NCI-H1048 (cell line): ENCODE results near the gene PVALEF.

ENCODE experiments used
- DNase-seq: peaks from one replicate; lab custom pipeline; 2025; lab: John Stamatoyannopoulos, UW

Gene PVALEF

DNA sequence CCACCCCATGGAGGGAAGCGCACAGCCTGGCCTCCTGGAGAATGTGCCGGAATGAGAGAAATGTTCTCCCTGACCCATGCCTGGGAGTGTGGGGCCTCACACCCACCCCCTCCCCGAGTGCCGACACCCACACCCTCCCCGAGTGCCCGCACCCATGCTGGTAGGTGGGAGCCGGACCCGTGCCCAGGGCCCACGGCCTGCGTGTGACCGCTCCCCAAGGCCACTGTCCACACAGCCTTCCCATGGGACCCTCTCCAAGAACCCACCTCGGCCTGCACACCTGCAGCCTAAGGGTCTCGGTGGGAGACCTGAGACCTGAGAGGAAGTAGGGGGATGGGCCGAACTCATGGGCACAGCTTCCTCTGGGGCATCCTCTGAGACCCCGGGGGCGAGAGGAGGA, 3.3 kb upstream of the PVALEF start:
- DNase-seq = no peak

DNA sequence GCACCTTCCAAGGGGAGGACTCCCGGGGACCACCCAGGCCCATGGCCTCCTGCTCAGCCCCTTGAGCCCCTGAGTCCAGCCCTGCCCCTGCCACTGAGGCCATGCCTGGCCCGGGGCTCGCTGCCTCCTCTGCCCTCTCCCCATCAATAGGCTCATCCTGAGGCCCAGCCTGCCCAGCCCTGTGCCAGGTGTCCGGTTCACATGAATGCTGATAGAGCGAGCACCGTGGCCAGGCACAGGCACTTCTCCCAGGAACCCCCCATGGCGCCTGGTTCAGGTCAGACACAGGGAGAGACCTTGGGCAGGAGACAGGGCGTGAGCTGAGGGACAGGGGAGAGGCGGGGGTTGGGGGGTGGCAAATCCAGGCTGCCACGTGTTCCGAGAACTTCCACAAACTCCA, 2.8 kb upstream of the PVALEF start:
- no peak for DNase-seq

DNA sequence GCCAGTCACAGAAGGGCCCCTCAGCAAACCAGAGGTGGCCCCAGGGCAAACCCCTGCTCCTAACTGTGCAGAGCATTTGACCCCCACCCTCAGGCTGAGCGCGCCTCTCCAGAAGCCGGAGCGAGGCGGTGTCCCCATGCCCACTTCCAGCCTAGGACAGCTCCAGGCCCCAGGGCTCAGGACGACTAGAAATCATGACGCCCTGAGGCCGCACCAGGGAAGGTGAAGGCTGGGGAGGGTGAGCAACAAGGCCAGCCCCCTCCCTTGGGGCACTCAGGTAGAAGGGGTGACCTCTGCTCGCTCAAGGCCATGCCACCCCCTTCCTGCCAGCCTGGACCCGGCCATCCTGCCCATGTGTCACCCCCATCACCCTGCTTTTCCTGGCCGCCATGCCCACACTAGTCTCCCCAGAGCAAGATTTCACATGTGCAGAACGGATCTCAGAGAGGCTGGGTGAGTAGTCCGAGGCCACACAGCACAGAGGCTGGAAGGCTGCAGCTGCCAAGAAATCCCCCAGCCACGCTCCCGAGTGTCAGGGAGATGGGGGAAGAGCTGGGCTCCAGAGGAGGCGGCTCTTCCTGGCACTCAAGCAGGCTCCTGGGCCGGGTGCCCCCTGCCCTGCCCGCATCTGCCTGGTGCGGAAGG, 2.1 kb upstream of the PVALEF start:
- DNase-seq = no peak

DNA sequence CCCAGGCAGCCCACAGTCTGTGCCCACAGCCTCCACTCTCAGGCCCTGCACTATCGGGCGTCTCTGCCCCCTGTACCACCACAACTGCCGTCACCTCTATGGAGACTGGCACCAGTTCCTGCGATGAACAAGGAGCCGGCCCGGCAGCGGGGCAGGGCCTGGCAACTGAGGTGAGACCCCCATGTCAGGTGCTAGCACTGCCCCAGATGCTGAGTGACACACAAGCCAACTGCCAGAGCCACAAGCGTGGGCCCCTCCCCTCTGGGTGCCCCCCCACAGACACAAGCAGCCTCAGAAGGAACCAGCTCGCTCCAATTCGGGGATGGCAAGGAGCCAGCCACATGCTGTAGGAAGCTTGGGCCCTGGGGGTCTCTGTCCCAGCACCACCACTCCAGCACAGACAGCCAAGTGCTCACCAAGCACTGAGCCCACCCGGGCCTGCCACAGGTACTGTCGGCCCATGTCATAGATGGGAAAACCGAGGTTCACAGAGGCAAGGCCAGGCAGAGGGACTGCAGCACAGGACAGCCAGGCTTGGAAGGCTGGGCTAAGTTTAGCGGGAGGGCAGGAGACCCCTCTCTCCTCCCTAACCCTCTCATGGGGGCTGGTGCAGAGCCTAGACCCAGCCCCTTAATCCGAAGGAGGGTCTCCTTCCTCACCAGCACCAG, 1.5 kb upstream of the PVALEF start:
- no peak for DNase-seq

- DNase-seq = no peak
These were observed 699 bp upstream of the PVALEF start for GRCh38 chr17:81164371-81165245.

DNA sequence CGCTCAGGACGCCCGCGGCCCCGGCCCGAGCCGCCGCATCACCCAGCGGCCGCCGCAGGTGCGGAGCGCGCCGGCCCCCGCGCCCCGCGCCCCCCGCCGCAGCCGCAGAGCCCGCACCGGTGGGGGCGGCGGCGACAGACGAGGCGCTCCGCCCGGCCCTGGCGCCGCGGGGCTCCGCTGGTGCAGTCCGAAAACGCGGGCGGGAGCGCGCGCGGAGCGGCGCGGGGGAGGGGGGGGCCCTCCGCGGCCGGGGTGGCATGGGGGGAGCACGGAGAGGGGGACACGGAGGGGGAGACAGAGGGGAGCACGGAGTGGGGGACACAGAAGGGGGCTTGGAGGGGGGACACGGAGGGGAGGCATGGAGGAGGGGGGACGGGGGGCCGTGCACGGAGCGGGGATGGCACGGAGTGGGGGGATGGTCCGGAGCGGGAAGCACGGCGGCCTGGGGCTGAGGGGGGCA, 756 bp downstream of the PVALEF start, which contains the start of gene AATK:
AATK (minus strand) TSS at position 189 of the 460 bp plus-strand sequence. CDS start 229 bp downstream, outside the sequence.
- DNase-seq = no peak

- no peak for DNase-seq
These were observed 1.9 kb downstream of the PVALEF start for GRCh38 chr17:81167194-81167524.

GRCh38 chr17:81167638-81168037, 2.3 kb downstream of the PVALEF start:
- DNase-seq = no peak

DNA sequence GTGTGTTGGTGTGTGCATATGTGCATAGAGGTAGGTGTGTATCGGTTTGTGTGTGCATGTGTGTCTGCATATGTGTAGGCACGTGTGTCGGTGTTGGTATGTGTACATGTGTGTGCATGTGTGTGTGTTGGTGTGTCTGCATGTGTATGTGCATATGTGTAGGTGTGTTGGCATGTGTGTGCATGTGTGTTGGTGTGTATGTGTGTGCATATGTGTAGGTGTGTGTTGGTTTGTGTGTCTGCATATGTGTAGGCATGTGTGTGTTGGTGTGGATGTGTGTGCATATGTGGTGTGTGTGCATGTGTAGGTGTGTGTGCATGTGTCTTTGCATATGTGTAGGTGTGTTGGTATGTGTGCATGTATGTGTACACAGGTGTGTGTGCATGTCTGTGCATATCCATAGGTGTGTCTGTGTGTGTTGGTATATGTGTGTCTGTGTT, 4.6 kb downstream of the PVALEF start:
- DNase-seq = no peak

- no peak for DNase-seq
These were observed 5.6 kb downstream of the PVALEF start for GRCh38 chr17:81170727-81171494.

- no peak for DNase-seq
These were observed 6.6 kb downstream of the PVALEF start for GRCh38 chr17:81171941-81172340.

- DNase-seq = no peak
These were observed 7.9 kb downstream of the PVALEF start for GRCh38 chr17:81173052-81173761.

DNA sequence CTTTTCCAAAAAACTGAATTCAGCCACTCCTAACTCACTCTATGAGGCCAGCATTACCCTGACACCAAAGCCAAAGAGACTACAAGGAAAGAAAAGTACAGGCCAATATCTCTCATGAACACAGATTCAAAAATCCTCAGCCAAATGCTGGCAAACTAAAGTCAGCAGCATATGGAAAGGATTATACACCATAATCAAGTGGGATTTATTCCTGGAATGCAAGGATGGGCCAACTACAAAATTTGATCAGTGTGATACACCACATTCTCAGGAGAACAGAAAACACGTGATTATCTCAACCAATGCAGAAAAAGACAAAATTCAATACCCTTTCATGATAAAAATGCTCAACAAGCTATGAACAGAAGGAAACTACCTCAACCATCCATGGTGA, 8.5 kb downstream of the PVALEF start:
- no peak for DNase-seq

DNA sequence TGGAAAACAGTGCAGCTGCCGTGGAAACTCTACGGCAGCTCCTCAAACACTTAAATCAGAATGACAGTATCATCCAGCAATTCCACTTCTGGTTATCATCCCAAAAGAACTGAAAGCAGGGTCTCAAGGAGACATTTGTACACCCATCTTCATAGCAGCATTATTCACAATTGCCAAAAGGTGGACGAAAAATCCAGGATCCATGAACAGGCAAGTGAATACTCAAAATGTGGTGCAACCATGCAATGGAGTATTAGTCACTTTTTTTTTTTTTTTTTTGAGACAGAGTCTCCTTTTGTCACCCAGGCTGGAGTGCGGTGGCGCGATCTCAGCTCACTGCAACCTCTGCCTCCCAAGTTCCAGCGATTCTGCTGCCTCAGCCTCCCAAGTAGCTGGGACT, 11.4 kb downstream of the PVALEF start:
- DNase-seq = no peak

DNA sequence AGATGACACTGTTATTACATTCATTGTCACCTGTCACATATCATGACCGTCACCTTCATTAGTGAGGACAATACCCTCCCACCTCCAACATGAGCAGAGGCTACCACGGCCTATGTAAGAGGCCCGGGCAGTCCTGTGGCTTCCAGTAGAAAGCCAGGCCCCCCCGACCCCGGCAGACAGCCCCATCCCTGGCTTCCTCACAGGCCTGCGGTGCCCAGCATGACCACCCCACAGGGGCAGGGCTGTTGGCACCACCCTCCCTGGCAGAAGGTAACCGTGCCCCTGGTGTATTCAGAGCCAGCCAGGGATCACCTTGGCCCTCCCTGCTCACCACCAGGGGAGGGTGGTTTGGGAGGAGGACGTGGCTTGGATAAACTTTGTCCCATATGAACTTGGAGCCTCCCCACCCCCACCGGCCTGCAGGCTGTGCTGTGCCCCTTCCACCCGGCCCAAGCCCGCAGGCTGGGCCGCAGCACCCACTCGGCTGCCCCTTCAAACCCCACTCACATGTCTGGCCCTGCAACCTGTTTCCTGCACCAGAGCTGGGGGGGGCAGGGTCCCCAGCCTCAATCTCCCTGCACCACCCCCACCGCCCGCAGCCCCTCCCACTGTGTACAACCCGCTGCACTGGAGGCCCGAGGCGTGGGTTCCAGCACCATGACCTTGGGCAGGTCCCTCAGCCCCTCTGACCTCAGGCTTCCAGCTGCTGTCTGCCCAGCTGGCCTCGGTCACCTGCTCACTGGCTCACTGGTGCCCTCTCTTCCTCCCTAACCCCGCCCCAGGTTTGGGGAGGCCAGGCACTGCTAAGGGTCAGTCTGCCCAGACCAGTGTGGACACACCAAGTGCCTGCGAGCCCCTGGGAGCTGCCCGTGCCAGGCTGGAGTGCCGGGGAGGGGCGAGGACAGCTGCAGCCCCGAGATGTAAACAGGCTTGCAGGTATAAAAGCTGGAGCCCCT, 13.1 kb downstream of the PVALEF start:
- DNase-seq = no peak

- no peak for DNase-seq
These were observed 13.9 kb downstream of the PVALEF start for GRCh38 chr17:81179220-81179619.

GRCh38 chr17:81179861-81180260, 14.6 kb downstream of the PVALEF start:
- no peak for DNase-seq

GRCh38 chr17:81180836-81181810, 15.8 kb downstream of the PVALEF start:
- no peak for DNase-seq

- no peak for DNase-seq
These were observed 16.5 kb downstream of the PVALEF start for GRCh38 chr17:81181811-81182185.
